GM23248 (cell line): ENCODE results near the gene SRPRA. TPM values are rescaled to one million over a fixed set of nuclear protein-coding genes. Genes with fewer than 3 reads are reported as not detected.

Experiments used
- DNase-seq: peaks from one replicate; pipeline ENCODE4 v3.0.0-alpha.2; 2015
- H2AFZ ChIP-seq: fragments of 200-600 bp; sonication (generic); 2 replicates; pipeline ENCODE4 v1.6.1; 2016; ENCODE audit warnings: antibody characterized with exemption
- H3F3A ChIP-seq: fragments of 200-600 bp; sonication (generic); 2 replicates; pipeline ENCODE4 v1.6.1; 2016; ENCODE audit warnings: mild to moderate bottlenecking, antibody characterized with exemption, mixed run types; ENCODE audit not compliant: insufficient read depth
- H3K27ac ChIP-seq: fragments of 200-600 bp; sonication (generic); 2 replicates; pipeline ENCODE4 v1.5.1; 2016; ENCODE audit warnings: mild to moderate bottlenecking
- H3K27me3 ChIP-seq: fragments of 200-600 bp; sonication (generic); replicated peaks from 2 replicates; pipeline ENCODE4 v1.6.1; 2016; ENCODE audit warnings: mild to moderate bottlenecking; ENCODE audit not compliant: insufficient read depth
- H3K36me3 ChIP-seq: fragments of 200-600 bp; sonication (generic); 2 replicates; pipeline ENCODE4 v1.6.1; 2016; ENCODE audit warnings: low read depth, mild to moderate bottlenecking
- H3K4me1 ChIP-seq: fragments of 200-600 bp; sonication (generic); 2 replicates; pipeline ENCODE4 v1.6.1; 2016; ENCODE audit warnings: mild to moderate bottlenecking; ENCODE audit not compliant: insufficient read depth
- H3K4me2 ChIP-seq: fragments of 200-600 bp; sonication (generic); one replicate; pipeline ENCODE4 v1.6.1; 2016; ENCODE audit warnings: mild to moderate bottlenecking; ENCODE audit not compliant: unreplicated experiment
- H3K4me3 ChIP-seq: fragments of 200-600 bp; sonication (generic); 2 replicates; pipeline ENCODE4 v1.5.1; 2016; ENCODE audit warnings: mild to moderate bottlenecking
- H3K79me2 ChIP-seq: fragments of 200-600 bp; sonication (generic); 2 replicates; pipeline ENCODE4 v1.6.1; 2016; ENCODE audit warnings: mild to moderate bottlenecking; ENCODE audit not compliant: insufficient read depth
- H3K9ac ChIP-seq: fragments of 200-600 bp; sonication (generic); 2 replicates; pipeline ENCODE4 v1.6.1; 2016; ENCODE audit warnings: mild to moderate bottlenecking
- H3K9me2 ChIP-seq: fragments of 200-600 bp; sonication (generic); 2 replicates; pipeline ENCODE4 v1.6.1; 2016; ENCODE audit warnings: mixed run types, mild to moderate bottlenecking, moderate library complexity; ENCODE audit not compliant: insufficient read depth
- H3K9me3 ChIP-seq: fragments of 200-600 bp; sonication (generic); one replicate; pipeline ENCODE4 v1.6.1; 2017; ENCODE audit warnings: low read depth
- H4K20me1 ChIP-seq: fragments of 200-600 bp; sonication (generic); 2 replicates; pipeline ENCODE4 v1.6.0; 2016; ENCODE audit not compliant: insufficient read depth
- EZH2 ChIP-seq: fragments of 200-600 bp; sonication (generic); IDR thresholded peaks from 2 replicates; pipeline ENCODE4 v1.6.1; 2018; ENCODE audit warnings: antibody characterized with exemption, mild to moderate bottlenecking; ENCODE audit not compliant: insufficient read depth, poor library complexity, severe bottlenecking
- EZH2phosphoT487 ChIP-seq: fragments of 200-600 bp; sonication (generic); IDR thresholded peaks from 2 replicates; pipeline ENCODE4 v1.6.1; 2018; ENCODE audit warnings: antibody characterized with exemption, moderate library complexity, mild to moderate bottlenecking, low read depth; ENCODE audit not compliant: insufficient read depth
- WGBS, 2 experiments: methylation state at CpG; one replicate each; pipeline ENCODE4 v1.1.6; 2015 to 2017; ENCODE audit warnings: low lambda C conversion rate in 2 of 2, low coverage in 1 of 2; ENCODE audit errors: missing lambda C conversion rate in 2 of 2; 5-methylcytosine and 5-hydroxymethylcytosine counted together
- in situ Hi-C: fragments of 300-500 bp; cut with MboI; formaldehyde crosslinking; loops from 2 replicates; pipeline ENCODE4 v1.15.0; 2020
- polyA plus RNA-seq: library from polyadenylated mRNA; unstranded; fragments of >200 nt; fragmentation: Nextera tagmentation; extraction: Ambion mirVana; gene quantifications from 2 replicates; pipeline ENCODE4 v1.2.1, GENCODE V29; 2016
- total RNA-seq: library from RNA; depleted of rRNA; stranded (reverse); fragments of >200 nt; shearing (Covaris generic); gene quantifications from 2 replicates; pipeline ENCODE4 v1.2.3, GENCODE V29; 2014

Gene SRPRA
- total and polyA plus RNA-seq, 2 experiments from 2014 or later = 125 to 151 TPM

DNA sequence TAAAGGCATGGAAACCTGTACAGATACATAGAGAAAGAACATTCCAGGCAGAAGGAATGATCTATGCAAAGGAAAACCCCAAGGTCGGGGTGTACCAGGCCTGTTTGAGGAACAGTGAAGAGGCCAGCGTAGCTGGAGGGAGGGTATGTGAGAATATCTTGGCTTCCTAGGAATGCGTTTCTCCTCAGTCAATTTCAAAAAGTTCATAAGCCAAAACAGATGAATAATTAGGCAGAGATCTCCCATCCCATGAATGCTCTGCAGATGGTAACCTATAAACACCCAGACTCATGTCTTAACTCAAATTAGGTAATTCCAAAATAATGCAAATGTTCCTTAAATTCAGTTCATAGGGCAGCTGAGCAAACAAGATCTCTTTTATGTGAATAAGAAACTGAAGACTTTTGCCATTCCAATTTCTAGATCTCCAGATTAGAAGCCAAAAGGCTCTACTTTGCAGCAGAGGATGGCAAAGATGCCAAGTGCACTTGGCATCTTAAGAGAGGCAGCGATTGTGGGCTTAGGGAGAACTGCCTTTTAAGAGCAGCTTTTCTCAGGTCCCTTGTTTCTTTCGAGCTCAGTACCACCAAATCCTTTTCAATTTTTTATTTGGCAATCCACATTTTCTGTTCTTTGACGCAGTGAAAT lies 43.9 kb downstream of the SRPRA start:
- H3K9ac ChIP-seq = no peak overlapping the region

DNA sequence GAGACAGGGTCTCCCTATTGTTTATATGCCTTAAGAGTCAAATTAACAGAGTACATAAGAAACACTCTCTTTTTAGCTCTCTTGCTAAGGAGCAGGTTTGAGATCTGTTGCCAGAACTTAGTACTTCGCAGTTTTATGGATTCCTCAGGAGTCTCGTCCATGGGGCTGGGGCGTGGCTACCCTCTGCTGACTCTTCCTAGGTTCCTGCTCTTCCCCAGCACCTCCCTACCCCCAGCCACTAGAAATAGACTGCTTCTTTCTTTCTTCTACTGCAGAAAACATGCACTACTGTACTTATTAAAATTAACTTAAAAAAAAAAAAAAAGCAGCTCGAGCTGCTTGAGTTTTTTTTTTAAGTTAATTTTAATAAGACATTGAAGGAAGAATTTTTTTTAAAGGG lies 49.1 kb downstream of the SRPRA start:
- no peak for DNase-seq
- TF ChIP-seq EZH2phosphoT487 (no peak), EZH2 (no peak)
- Histone ChIP-seq H3K9me2 (no peaks in the 10 kb centered on the region), H4K20me1 (no peaks in the 10 kb centered on the region), H3K36me3 (no peaks in the 10 kb centered on the region), H3K4me3 (no peak overlapping the region), H3F3A (no peaks in the 10 kb centered on the region), H3K9ac (no peak overlapping the region), H3K27me3 (no peaks in the 10 kb centered on the region), H3K79me2 (peaks cover 99% of the 10 kb centered on the region), H3K9me3 (no peaks in the 10 kb centered on the region), H3K4me2 (no peak overlapping the region), H3K4me1 (no peaks in the 10 kb centered on the region), H2AFZ (no peak overlapping the region), H3K27ac (no peak overlapping the region)
- WGBS, 2 experiments = 78 to 85% methylated on average over 4 of the region's 4 CpGs
- in situ Hi-C loops = no loop called here

More for the DNA sequence above, 43.9 kb downstream of the SRPRA start:
- Histone ChIP-seq H3K79me2 (peaks cover 83% of the 10 kb centered on the region), H3K4me2 (no peak overlapping the region), H3K27me3 (no peaks in the 10 kb centered on the region), H3K27ac (no peak overlapping the region), H3F3A (no peaks in the 10 kb centered on the region), H3K4me1 (no peaks in the 10 kb centered on the region), H3K36me3 (no peaks in the 10 kb centered on the region), H3K9me2 (no peaks in the 10 kb centered on the region), H3K9me3 (no peaks in the 10 kb centered on the region), H4K20me1 (no peaks in the 10 kb centered on the region), H2AFZ (no peak overlapping the region), H3K4me3 (no peak overlapping the region)
- 30 to 38% methylated on average over 6 of the region's 6 CpGs for WGBS, 2 experiments
- in situ Hi-C loops = no loop called here
- no peak for DNase-seq
- TF ChIP-seq EZH2phosphoT487 = no peak
- TF ChIP-seq EZH2 = no peak

DNA sequence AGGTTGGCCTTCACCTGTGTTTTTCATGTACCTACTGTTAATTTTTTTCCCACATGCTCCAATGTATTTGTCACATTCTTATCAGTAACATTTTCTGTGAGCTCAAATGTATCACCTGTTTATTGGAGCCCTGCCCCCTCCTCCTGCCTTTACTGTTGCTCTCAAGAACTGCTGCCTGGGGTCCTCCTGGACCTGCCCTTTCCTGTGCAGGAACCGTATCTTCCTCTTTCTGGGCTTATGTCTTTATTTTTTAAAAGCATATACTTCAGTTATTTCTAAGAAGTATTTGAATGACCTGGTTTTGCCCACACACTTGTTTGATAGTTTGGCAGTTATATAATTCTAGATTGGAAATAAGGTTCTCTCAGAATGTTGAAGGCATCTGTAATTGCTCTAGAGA lies 51.2 kb downstream of the SRPRA start:
- Histone ChIP-seq H3K4me3 (no peak overlapping the region), H3K36me3 (no peaks in the 10 kb centered on the region), H3K9me2 (no peaks in the 10 kb centered on the region), H3K9ac (no peak overlapping the region), H3K27ac (no peak overlapping the region), H3K4me2 (no peak overlapping the region), H3K9me3 (no peaks in the 10 kb centered on the region), H3F3A (no peaks in the 10 kb centered on the region), H3K79me2 (peaks cover 99% of the 10 kb centered on the region), H4K20me1 (no peaks in the 10 kb centered on the region), H3K4me1 (peaks cover 5% of the 10 kb centered on the region; the same call in 1 of the 2 replicates), H2AFZ (no peak overlapping the region), H3K27me3 (no peaks in the 10 kb centered on the region)
- in situ Hi-C loops = no loop called here
- WGBS, 2 experiments = 95 to 100% methylated on average over 1 of the region's 1 CpG
- TF ChIP-seq EZH2 = no peak
- no peak for TF ChIP-seq EZH2phosphoT487
- DNase-seq = no peak

DNA sequence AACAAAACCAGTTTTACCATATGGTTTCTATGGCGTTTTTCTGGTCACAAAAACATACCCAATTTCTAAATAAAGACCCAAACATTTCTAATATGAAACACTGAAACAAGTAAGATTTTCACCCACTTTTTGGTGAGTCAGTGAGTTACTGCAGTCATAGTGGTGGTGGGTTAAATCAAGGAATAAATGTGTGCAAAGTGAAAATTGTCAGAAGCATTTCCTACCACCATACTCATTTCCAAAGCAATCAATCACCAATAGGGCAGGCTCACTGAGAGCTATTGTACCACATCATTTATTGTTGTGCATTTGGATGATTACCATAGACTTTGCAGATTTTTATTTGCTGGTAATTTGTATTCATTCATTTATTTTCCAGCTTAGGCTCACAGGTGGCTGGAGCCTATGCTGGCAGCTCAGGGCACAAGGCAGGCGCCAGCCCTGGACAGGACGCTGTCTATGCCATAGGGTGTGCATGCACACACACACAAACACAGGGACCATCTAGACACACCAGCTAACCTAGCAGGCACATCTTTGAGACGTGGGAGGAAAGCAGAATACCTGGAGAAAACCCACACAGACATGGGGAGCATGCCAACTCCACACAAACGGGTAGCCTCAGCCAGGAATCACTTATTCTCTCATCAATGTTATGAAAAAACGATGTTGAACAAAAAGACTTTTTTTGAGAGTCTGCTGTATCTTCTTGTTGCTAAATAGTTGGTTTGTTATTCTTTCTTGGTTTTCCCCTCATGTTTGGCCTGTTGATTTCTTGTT lies 52.0 kb downstream of the SRPRA start:
- H2AFZ ChIP-seq = no peak overlapping the region
- H3K4me2 ChIP-seq = no peak overlapping the region
- H3K4me1 ChIP-seq = peaks cover 6% of the 10 kb centered on the region; the same call in 1 of the 2 replicates
- H3K9me2 ChIP-seq = no peaks in the 10 kb centered on the region
- in situ Hi-C loops = no loop called here
- no peak for TF ChIP-seq EZH2
- TF ChIP-seq EZH2phosphoT487 = no peak
- no peak for DNase-seq
- H3K79me2 ChIP-seq = peaks cover 99% of the 10 kb centered on the region
- H3K4me3 ChIP-seq = no peak overlapping the region
- no peaks in the 10 kb centered on the region for H3F3A ChIP-seq
- no peaks in the 10 kb centered on the region for H3K9me3 ChIP-seq
- H3K9ac ChIP-seq = no peak overlapping the region
- H3K27me3 ChIP-seq = no peaks in the 10 kb centered on the region
- H3K36me3 ChIP-seq = no peaks in the 10 kb centered on the region
- no peaks in the 10 kb centered on the region for H4K20me1 ChIP-seq
- WGBS, 2 experiments = 86 to 87% methylated on average over 6 of the region's 6 CpGs
- no peak overlapping the region for H3K27ac ChIP-seq
